Osteoblast (primary cell): Measurements from ENCODE around the gene TIMM50. TPM values are rescaled to one million over a fixed set of nuclear protein-coding genes. Genes with fewer than 3 reads are reported as not detected.

Experiments used
- DNase-seq: peaks from one replicate; pipeline ENCODE4 v3.0.0; 2011; ENCODE audit warnings: low spot score, mixed read lengths; ENCODE audit not compliant: insufficient read length; ENCODE audit errors: missing footprints
- H2AFZ ChIP-seq: 2 replicates; pipeline ENCODE4 v1.6.0; 2011; ENCODE audit warnings: mild to moderate bottlenecking, low read length
- H3K27ac ChIP-seq: 2 replicates; pipeline ENCODE4 v1.5.1; 2011; ENCODE audit warnings: mild to moderate bottlenecking, low read depth, low read length, moderate library complexity
- H3K27me3 ChIP-seq: 2 replicates; pipeline ENCODE4 v1.6.0; 2012; ENCODE audit warnings: mild to moderate bottlenecking, control low read depth, inconsistent platforms, low read length, moderate library complexity; ENCODE audit not compliant: insufficient read depth
- H3K36me3 ChIP-seq: 2 replicates; pipeline ENCODE4 v1.5.1; 2011; ENCODE audit warnings: mild to moderate bottlenecking, low read length, control low read depth, moderate library complexity; ENCODE audit not compliant: insufficient read depth
- H3K4me1 ChIP-seq: 2 replicates; pipeline ENCODE4 v1.5.1; 2011; ENCODE audit warnings: mild to moderate bottlenecking, low read length, control low read depth, moderate library complexity; ENCODE audit not compliant: insufficient read depth
- H3K4me2 ChIP-seq: 2 replicates; pipeline ENCODE4 v1.6.0; 2011; ENCODE audit warnings: mild to moderate bottlenecking, low read length; ENCODE audit not compliant: insufficient read depth
- H3K4me3 ChIP-seq: fragments of 200-600 bp; sonication (generic); 3 replicates; pipeline ENCODE4 v1.5.1; 2012; ENCODE audit warnings: mild to moderate bottlenecking, low read length, inconsistent platforms; ENCODE audit not compliant: insufficient read depth
- H3K79me2 ChIP-seq: 2 replicates; pipeline ENCODE4 v1.6.0; 2012; ENCODE audit warnings: mild to moderate bottlenecking, low read length, control low read depth, inconsistent platforms; ENCODE audit not compliant: insufficient read depth
- H3K9me3 ChIP-seq: 2 replicates; pipeline ENCODE4 v1.5.1; 2011; ENCODE audit warnings: low read depth, low read length, control low read depth
- H4K20me1 ChIP-seq: 2 replicates; pipeline ENCODE4 v1.6.0; 2012; ENCODE audit warnings: mild to moderate bottlenecking, low read length, control low read depth; ENCODE audit not compliant: insufficient read depth
- CTCF ChIP-seq: IDR thresholded peaks from 2 replicates; pipeline ENCODE4 v1.5.1; 2011; ENCODE audit warnings: mild to moderate bottlenecking, low read depth, low read length, moderate library complexity; ENCODE audit errors: extremely low read depth
- total RNA-seq: library from RNA; depleted of rRNA; stranded (reverse); fragments of >200 nt; gene quantifications from 2 replicates; pipeline ENCODE4 v1.2.3, GENCODE V29; 2012

Gene TIMM50
- total RNA-seq, 1 donor, result 36.9 TPM

GRCh38 chr19:39520541-39521484 is 40.2 kb downstream of the TIMM50 start:
- no peak overlapping the region for H3K4me3 ChIP-seq
- no peaks in the 10 kb centered on the region for H3K79me2 ChIP-seq
- H3K27me3 ChIP-seq, result peaks cover 21% of the 10 kb centered on the region
- H3K27ac ChIP-seq, result no peak overlapping the region
- TF ChIP-seq CTCF, result no peak
- no peaks in the 10 kb centered on the region for H3K4me1 ChIP-seq
- H4K20me1 ChIP-seq, result no peaks in the 10 kb centered on the region
- no peaks in the 10 kb centered on the region for H3K36me3 ChIP-seq
- no peak for DNase-seq
- no peak overlapping the region for H2AFZ ChIP-seq
- H3K9me3 ChIP-seq, result no peaks in the 10 kb centered on the region
- H3K4me2 ChIP-seq, result no peak overlapping the region

- no peaks in the 10 kb centered on the region for H3K4me1 ChIP-seq
- no peak for DNase-seq
- H3K4me3 ChIP-seq, result no peak overlapping the region
- H3K36me3 ChIP-seq, result no peaks in the 10 kb centered on the region
- no peaks in the 10 kb centered on the region for H3K9me3 ChIP-seq
- no peak overlapping the region for H3K4me2 ChIP-seq
- TF ChIP-seq CTCF, result no peak
- H4K20me1 ChIP-seq, result no peaks in the 10 kb centered on the region
- H2AFZ ChIP-seq, result no peak overlapping the region
- no peaks in the 10 kb centered on the region for H3K27me3 ChIP-seq
- peaks cover 2% of the 10 kb centered on the region for H3K79me2 ChIP-seq
- no peak overlapping the region for H3K27ac ChIP-seq
Measured at GRCh38 chr19:39524495-39524894, 43.9 kb downstream of the TIMM50 start.

GRCh38 chr19:39525205-39525604 is 44.6 kb downstream of the TIMM50 start:
- peak; percentile 68 for DNase-seq
- Histone ChIP-seq H4K20me1 (no peaks in the 10 kb centered on the region), H3K9me3 (no peaks in the 10 kb centered on the region), H3K36me3 (no peaks in the 10 kb centered on the region), H3K4me3 (no peak overlapping the region), H3K79me2 (peaks cover 7% of the 10 kb centered on the region), H3K4me1 (no peaks in the 10 kb centered on the region), H2AFZ (no peak overlapping the region), H3K27ac (no peak overlapping the region), H3K27me3 (no peaks in the 10 kb centered on the region), H3K4me2 (no peak overlapping the region)
- no peak for TF ChIP-seq CTCF

GRCh38 chr19:39531834-39532232 is 51.2 kb downstream of the TIMM50 start:
- peak overlapping the region; percentile 96 for H3K4me3 ChIP-seq
- no peak for DNase-seq

More at GRCh38 chr19:39531834-39532232, 51.2 kb downstream of the TIMM50 start:
- TF ChIP-seq CTCF, result no peak
- Histone ChIP-seq H4K20me1 (peaks cover 9% of the 10 kb centered on the region), H3K9me3 (no peaks in the 10 kb centered on the region), H3K36me3 (no peaks in the 10 kb centered on the region), H3K79me2 (peaks cover 31% of the 10 kb centered on the region), H3K4me2 (peak overlapping the region; percentile 98), H3K27ac (peak overlapping the region; percentile 81), H2AFZ (peak overlapping the region; percentile 95), H3K4me1 (peaks cover 4% of the 10 kb centered on the region), H3K27me3 (no peaks in the 10 kb centered on the region)
